ENCODE results near the gene EDIL3. TPM values are rescaled to one million over a fixed set of nuclear protein-coding genes. Genes with fewer than 3 reads are reported as not detected.

Gene EDIL3
- total RNA-seq, 1 experiment from 2014 or later = 17.6 TPM

GRCh38 chr5:84332106-84332505 lies 52.6 kb downstream of the EDIL3 start:
- H3K36me3 ChIP-seq (ENCODE audit: control insufficient read depth, insufficient read depth, low read length) = no peaks in the 10 kb centered on the region
- ATAC-seq (no peak), DNase-seq (ENCODE audit: low read depth, low spot score) (no peak)
- no peaks in the 10 kb centered on the region for H3K9me3 ChIP-seq (ENCODE audit: control insufficient read depth, insufficient read depth, low read depth, low read length)
- no peak overlapping the region for H3K4me3 ChIP-seq (ENCODE audit: low read depth in 2 of 2, low read length in 2 of 2)
- no TSS peak for BruUV-seq (replicated peaks)
- intact Hi-C loops (cut with micrococcal nuclease; ENCODE audit: unreplicated experiment) (no loop called here), in situ Hi-C loops (cut with HindIII; ENCODE audit: low pct_unique_long_range_greater_than_20kb, low sequenced_read_pairs) (no loop called here)
- no peak overlapping the region for H3K27ac ChIP-seq (ENCODE audit: low read length)
- CTCF ChIA-PET = no interaction called here
- POLR2A ChIA-PET = no interaction called here
- H3K4me1 ChIP-seq (ENCODE audit: control insufficient read depth, insufficient read depth, low read length) = no peaks in the 10 kb centered on the region
- no peaks in the 10 kb centered on the region for H3K27me3 ChIP-seq (ENCODE audit: control insufficient read depth, insufficient read depth, low read length)
- no peak for TF ChIP-seq POLR2AphosphoS5 (IDR thresholded peaks at IDR 0.05; ENCODE audit: low read depth, low read length)
- TF ChIP-seq, protein P1, sequence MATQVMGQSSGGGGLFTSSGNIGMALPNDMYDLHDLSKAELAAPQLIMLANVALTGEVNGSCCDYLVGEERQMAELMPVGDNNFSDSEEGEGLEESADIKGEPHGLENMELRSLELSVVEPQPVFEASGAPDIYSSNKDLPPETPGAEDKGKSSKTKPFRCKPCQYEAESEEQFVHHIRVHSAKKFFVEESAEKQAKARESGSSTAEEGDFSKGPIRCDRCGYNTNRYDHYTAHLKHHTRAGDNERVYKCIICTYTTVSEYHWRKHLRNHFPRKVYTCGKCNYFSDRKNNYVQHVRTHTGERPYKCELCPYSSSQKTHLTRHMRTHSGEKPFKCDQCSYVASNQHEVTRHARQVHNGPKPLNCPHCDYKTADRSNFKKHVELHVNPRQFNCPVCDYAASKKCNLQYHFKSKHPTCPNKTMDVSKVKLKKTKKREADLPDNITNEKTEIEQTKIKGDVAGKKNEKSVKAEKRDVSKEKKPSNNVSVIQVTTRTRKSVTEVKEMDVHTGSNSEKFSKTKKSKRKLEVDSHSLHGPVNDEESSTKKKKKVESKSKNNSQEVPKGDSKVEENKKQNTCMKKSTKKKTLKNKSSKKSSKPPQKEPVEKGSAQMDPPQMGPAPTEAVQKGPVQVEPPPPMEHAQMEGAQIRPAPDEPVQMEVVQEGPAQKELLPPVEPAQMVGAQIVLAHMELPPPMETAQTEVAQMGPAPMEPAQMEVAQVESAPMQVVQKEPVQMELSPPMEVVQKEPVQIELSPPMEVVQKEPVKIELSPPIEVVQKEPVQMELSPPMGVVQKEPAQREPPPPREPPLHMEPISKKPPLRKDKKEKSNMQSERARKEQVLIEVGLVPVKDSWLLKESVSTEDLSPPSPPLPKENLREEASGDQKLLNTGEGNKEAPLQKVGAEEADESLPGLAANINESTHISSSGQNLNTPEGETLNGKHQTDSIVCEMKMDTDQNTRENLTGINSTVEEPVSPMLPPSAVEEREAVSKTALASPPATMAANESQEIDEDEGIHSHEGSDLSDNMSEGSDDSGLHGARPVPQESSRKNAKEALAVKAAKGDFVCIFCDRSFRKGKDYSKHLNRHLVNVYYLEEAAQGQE (IDR thresholded peaks at IDR 0.05; ENCODE audit: insufficient read depth in 1 of 2, low read depth in 2 of 2, low read length in 1 of 2) = no peak
- TF ChIP-seq, protein P2, sequence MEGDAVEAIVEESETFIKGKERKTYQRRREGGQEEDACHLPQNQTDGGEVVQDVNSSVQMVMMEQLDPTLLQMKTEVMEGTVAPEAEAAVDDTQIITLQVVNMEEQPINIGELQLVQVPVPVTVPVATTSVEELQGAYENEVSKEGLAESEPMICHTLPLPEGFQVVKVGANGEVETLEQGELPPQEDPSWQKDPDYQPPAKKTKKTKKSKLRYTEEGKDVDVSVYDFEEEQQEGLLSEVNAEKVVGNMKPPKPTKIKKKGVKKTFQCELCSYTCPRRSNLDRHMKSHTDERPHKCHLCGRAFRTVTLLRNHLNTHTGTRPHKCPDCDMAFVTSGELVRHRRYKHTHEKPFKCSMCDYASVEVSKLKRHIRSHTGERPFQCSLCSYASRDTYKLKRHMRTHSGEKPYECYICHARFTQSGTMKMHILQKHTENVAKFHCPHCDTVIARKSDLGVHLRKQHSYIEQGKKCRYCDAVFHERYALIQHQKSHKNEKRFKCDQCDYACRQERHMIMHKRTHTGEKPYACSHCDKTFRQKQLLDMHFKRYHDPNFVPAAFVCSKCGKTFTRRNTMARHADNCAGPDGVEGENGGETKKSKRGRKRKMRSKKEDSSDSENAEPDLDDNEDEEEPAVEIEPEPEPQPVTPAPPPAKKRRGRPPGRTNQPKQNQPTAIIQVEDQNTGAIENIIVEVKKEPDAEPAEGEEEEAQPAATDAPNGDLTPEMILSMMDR (IDR thresholded peaks at IDR 0.05) = no peak
- no peak for TF ChIP-seq TCF7L2 (IDR thresholded peaks at IDR 0.05; ENCODE audit: low read depth, low read length)
- TF ChIP-seq SIN3A (IDR thresholded peaks at IDR 0.05; ENCODE audit: borderline replicate concordance, insufficient read depth, low read depth, low read length) = no peak

DNA sequence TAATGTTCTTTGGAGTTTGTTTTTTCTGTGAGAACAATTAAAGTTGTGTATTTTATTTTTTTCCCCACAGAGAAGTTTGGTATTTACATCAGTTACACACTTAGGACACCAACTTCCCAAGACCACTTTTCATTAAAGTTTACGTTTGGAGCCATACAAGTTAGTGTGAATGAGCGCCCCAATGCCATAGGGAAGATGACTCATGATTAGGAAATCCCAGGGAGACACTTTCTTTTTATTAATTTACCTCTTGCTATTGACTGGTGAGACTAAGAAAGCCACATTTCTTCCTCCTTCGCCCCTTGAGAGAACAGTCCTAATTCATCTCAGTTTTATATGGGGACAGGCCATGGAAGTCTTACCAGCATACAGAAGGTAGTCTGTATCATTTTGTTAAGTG lies 57.1 kb downstream of the EDIL3 start:
- no TSS peak for BruUV-seq (replicated peaks)
- POLR2A ChIA-PET = no interaction called here
- Histone ChIP-seq H3K36me3 (ENCODE audit: control insufficient read depth, insufficient read depth, low read length) (no peaks in the 10 kb centered on the region), H3K4me3 (ENCODE audit: low read depth in 2 of 2, low read length in 2 of 2) (no peak overlapping the region), H3K27ac (ENCODE audit: low read length) (no peak overlapping the region), H3K27me3 (ENCODE audit: control insufficient read depth, insufficient read depth, low read length) (no peaks in the 10 kb centered on the region), H3K9me3 (ENCODE audit: control insufficient read depth, insufficient read depth, low read depth, low read length) (peaks cover 7% of the 10 kb centered on the region), H3K4me1 (ENCODE audit: control insufficient read depth, insufficient read depth, low read length) (no peaks in the 10 kb centered on the region)
- DNase-seq (ENCODE audit: low read depth, low spot score) (no peak), ATAC-seq (no peak)
- TF ChIP-seq, protein P2 (IDR thresholded peaks at IDR 0.05) = no peak
- no peak for TF ChIP-seq TCF7L2 (IDR thresholded peaks at IDR 0.05; ENCODE audit: low read depth, low read length)
- no peak for TF ChIP-seq SIN3A (IDR thresholded peaks at IDR 0.05; ENCODE audit: borderline replicate concordance, insufficient read depth, low read depth, low read length)
- TF ChIP-seq, protein P1 (IDR thresholded peaks at IDR 0.05; ENCODE audit: insufficient read depth in 1 of 2, low read depth in 2 of 2, low read length in 1 of 2) = no peak
- no peak for TF ChIP-seq POLR2AphosphoS5 (IDR thresholded peaks at IDR 0.05; ENCODE audit: low read depth, low read length)
- intact Hi-C loops (cut with micrococcal nuclease; ENCODE audit: unreplicated experiment) (no loop called here), in situ Hi-C loops (cut with HindIII; ENCODE audit: low pct_unique_long_range_greater_than_20kb, low sequenced_read_pairs) (no loop called here)
- CTCF ChIA-PET = no interaction called here
